GM23338 (cell line): ENCODE results near the gene RPP21. TPM values are rescaled to one million over a fixed set of nuclear protein-coding genes. Genes with fewer than 3 reads are reported as not detected.

Experiments
- ATAC-seq: fragments of 200-7000 bp; cut with Tn5 transposase; 3 replicates; pipeline ENCODE4 v1.9.1; 2020
- DNase-seq: peaks from one replicate; pipeline ENCODE4 v3.0.0-alpha.2; 2015; ENCODE audit warnings: low spot score
- H2AFZ ChIP-seq: fragments of 200-600 bp; sonication (generic); 2 replicates; pipeline ENCODE4 v1.8.0; 2016; ENCODE audit warnings: antibody characterized with exemption, mild to moderate bottlenecking, moderate library complexity
- H3F3A ChIP-seq: fragments of 200-600 bp; sonication (generic); replicated peaks from 2 replicates; pipeline ENCODE4 v1.8.0; 2017; ENCODE audit warnings: antibody characterized with exemption, mixed run types, low read depth
- H3K27ac ChIP-seq: fragments of 200-600 bp; sonication (generic); 2 replicates; pipeline ENCODE4 v1.6.1; 2016; ENCODE audit warnings: low read depth
- H3K27me3 ChIP-seq: fragments of 200-600 bp; sonication (generic); 2 replicates; pipeline ENCODE4 v1.8.0; 2016; ENCODE audit warnings: mild to moderate bottlenecking, mixed run types, moderate library complexity; ENCODE audit not compliant: insufficient read depth
- H3K36me3 ChIP-seq: fragments of 200-600 bp; sonication (generic); 2 replicates; pipeline ENCODE4 v1.8.0; 2016; ENCODE audit warnings: mild to moderate bottlenecking; ENCODE audit not compliant: insufficient read depth
- H3K4me1 ChIP-seq: fragments of 200-600 bp; sonication (generic); 2 replicates; pipeline ENCODE4 v1.8.0; 2016; ENCODE audit warnings: mild to moderate bottlenecking, moderate library complexity; ENCODE audit not compliant: insufficient read depth
- H3K4me2 ChIP-seq: fragments of 200-600 bp; sonication (generic); 2 replicates; pipeline ENCODE4 v1.7.1; 2017; ENCODE audit warnings: mixed run types
- H3K4me3 ChIP-seq: fragments of 200-600 bp; sonication (generic); 2 replicates; pipeline ENCODE4 v1.6.1; 2016; ENCODE audit warnings: mixed run types
- H3K79me2 ChIP-seq: fragments of 200-600 bp; sonication (generic); replicated peaks from 2 replicates; pipeline ENCODE4 v1.8.0; 2017; ENCODE audit warnings: mild to moderate bottlenecking; ENCODE audit not compliant: insufficient read depth
- H3K9me2 ChIP-seq: fragments of 200-600 bp; sonication (generic); 2 replicates; pipeline ENCODE4 v1.8.0; 2017; ENCODE audit not compliant: insufficient read depth
- H4K20me1 ChIP-seq: fragments of 200-600 bp; sonication (generic); replicated peaks from 2 replicates; pipeline ENCODE4 v1.8.0; 2017; ENCODE audit warnings: mild to moderate bottlenecking; ENCODE audit not compliant: insufficient read depth
- H3K27ac Mint-ChIP-seq: 2 replicates; pipeline ENCODE4 v1.8.0; 2020; ENCODE audit warnings: inconsistent platforms, mild to moderate bottlenecking, moderate library complexity, mixed read lengths
- H3K27me3 Mint-ChIP-seq: 3 replicates; pipeline ENCODE4 v1.8.0; 2022; ENCODE audit warnings: low read depth, mild to moderate bottlenecking, moderate library complexity, mixed read lengths, inconsistent platforms; ENCODE audit not compliant: insufficient read depth, poor library complexity
- H3K36me3 Mint-ChIP-seq: 3 replicates; pipeline ENCODE4 v1.8.0; 2021; ENCODE audit warnings: low read depth, mild to moderate bottlenecking, inconsistent platforms, moderate library complexity, mixed read lengths
- H3K4me1 Mint-ChIP-seq: 3 replicates; pipeline ENCODE4 v1.8.0; 2020; ENCODE audit warnings: mild to moderate bottlenecking, inconsistent platforms, mixed read lengths
- H3K4me3 Mint-ChIP-seq: 3 replicates; pipeline ENCODE4 v1.8.0; 2021; ENCODE audit warnings: moderate library complexity, mild to moderate bottlenecking, inconsistent platforms, mixed read lengths
- H3K9me3 Mint-ChIP-seq: 3 replicates; pipeline ENCODE4 v1.8.0; 2020; ENCODE audit warnings: moderate library complexity, mild to moderate bottlenecking, inconsistent platforms, mixed read lengths
- CREB1 ChIP-seq: fragments of 250-450 bp; sonication (Bioruptor Pico); IDR thresholded peaks from 2 replicates; pipeline ENCODE4 v1.5.0; 2020; ENCODE audit warnings: low read depth, mild to moderate bottlenecking, moderate library complexity
- CTCF ChIP-seq, 2 experiments: fragments of 200-600 bp in 1 of 2; sonication (generic) in 1 of 2; conservative IDR thresholded peaks; 2 replicates each; pipeline versions ENCODE4 v1.5.1 to v1.6.1; 2016 to 2017; ENCODE audit warnings: antibody characterized with exemption in 2 of 2, low read depth in 2 of 2, mild to moderate bottlenecking in 2 of 2, moderate library complexity in 1 of 2
- ETS1 ChIP-seq: IDR thresholded peaks from 2 replicates; pipeline ENCODE4 v1.6.1; 2016; ENCODE audit warnings: antibody characterized with exemption
- EZH2 ChIP-seq: fragments of 200-600 bp; sonication (generic); IDR thresholded peaks from one replicate; pipeline ENCODE4 v1.8.0; 2017; ENCODE audit warnings: antibody characterized with exemption, mild to moderate bottlenecking, low read depth; ENCODE audit not compliant: unreplicated experiment
- EZH2phosphoT487 ChIP-seq: fragments of 200-600 bp; sonication (generic); IDR thresholded peaks from one replicate; pipeline ENCODE4 v1.8.1; 2018; ENCODE audit warnings: antibody characterized with exemption; ENCODE audit not compliant: unreplicated experiment
- JUNB ChIP-seq: IDR thresholded peaks from one replicate; pipeline ENCODE4 v1.6.1; 2016; ENCODE audit warnings: antibody characterized with exemption; ENCODE audit not compliant: unreplicated experiment
- NANOG ChIP-seq: IDR thresholded peaks from 2 replicates; pipeline ENCODE4 v1.6.1; 2016; ENCODE audit warnings: antibody characterized with exemption, borderline replicate concordance
- POLR2AphosphoS5 ChIP-seq: IDR thresholded peaks from 2 replicates; pipeline ENCODE4 v1.6.1; 2016; ENCODE audit warnings: antibody characterized with exemption, low read depth
- STAT1 ChIP-seq: IDR thresholded peaks from one replicate; pipeline ENCODE4 v1.6.1; 2016; ENCODE audit warnings: antibody characterized with exemption; ENCODE audit not compliant: unreplicated experiment
- ZNF114 ChIP-seq: fragments of 250-450 bp; sonication (Bioruptor Pico); IDR thresholded peaks from 2 replicates; pipeline ENCODE4 v1.5.0; 2020; ENCODE audit warnings: mild to moderate bottlenecking, moderate library complexity
- ZNF331 ChIP-seq: fragments of 250-450 bp; sonication (Bioruptor Pico); IDR thresholded peaks from 2 replicates; pipeline ENCODE4 v1.5.0; 2020; ENCODE audit warnings: low read depth, mild to moderate bottlenecking, moderate library complexity
- ZNF462 ChIP-seq: fragments of 250-450 bp; sonication (Bioruptor Pico); IDR thresholded peaks from 2 replicates; pipeline ENCODE4 v1.5.0; 2020; ENCODE audit warnings: mild to moderate bottlenecking, moderate library complexity
- polyA plus RNA-seq: library from polyadenylated mRNA; unstranded; fragments of >200 nt; fragmentation: Nextera tagmentation; extraction: Ambion mirVana; gene quantifications from 2 replicates; pipeline ENCODE4 v1.2.1, GENCODE V29; 2016
- total RNA-seq: library from RNA; depleted of rRNA; stranded (reverse); fragments of >200 nt; shearing (Covaris generic); gene quantifications from 2 replicates; pipeline ENCODE4 v1.2.3, GENCODE V29; 2014

RPP21 gene
- total and polyA plus RNA-seq, 2 experiments from 2014 or later: 63.7 to 161 TPM

DNA sequence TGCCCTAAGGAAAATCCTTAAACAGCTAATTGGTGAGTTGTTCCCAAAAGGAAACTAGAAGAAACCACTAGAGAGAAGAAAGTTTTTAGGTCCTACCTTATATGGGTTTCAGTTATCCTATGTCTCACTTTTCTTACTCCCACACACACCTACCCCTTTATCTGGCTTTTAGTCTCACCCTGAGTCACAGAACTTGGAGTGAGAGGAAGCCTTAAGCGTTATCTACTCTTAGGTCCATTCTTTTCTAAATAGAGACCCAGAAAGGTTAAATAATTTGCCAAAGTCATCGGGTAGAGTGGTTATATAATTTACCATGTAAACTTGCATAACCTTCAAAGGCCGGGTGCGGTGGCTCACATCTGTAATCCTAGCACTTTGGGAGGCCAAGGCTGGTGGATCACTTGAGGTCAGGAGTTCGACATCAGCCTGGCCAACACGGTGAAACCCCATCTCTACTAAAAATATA lies 4.3 kb upstream of the RPP21 start:
- no peak overlapping the region for H3K4me3 Mint-ChIP-seq
- DNase-seq: no peak

More for the DNA sequence above, 4.3 kb upstream of the RPP21 start:
- Histone ChIP-seq H3F3A (no peaks in the 10 kb centered on the region), H3K36me3 (peaks cover 20% of the 10 kb centered on the region), H2AFZ (no peak overlapping the region), H3K27ac (no peak overlapping the region), H4K20me1 (peaks cover 8% of the 10 kb centered on the region; the same call in 1 of the 2 replicates), H3K27me3 (no peaks in the 10 kb centered on the region), H3K4me2 (no peak overlapping the region), H3K4me3 (no peak overlapping the region), H3K79me2 (no peaks in the 10 kb centered on the region), H3K9me2 (no peaks in the 10 kb centered on the region), H3K4me1 (no peaks in the 10 kb centered on the region)
- no peak for ATAC-seq
- TF ChIP-seq EZH2 (no peak), NANOG (no peak), ZNF462 (CRISPR knock-in tag) (no peak), JUNB (no peak), POLR2AphosphoS5 (no peak), ZNF331 (CRISPR knock-in tag) (no peak), ETS1 (no peak), ZNF114 (no peak), STAT1 (no peak), EZH2phosphoT487 (no peak), CREB1 (CRISPR knock-in tag) (no peak), CTCF (conservative IDR thresholded peaks at IDR 0.05; ENCODE audit: low read depth in 2 of 2) (no peak)
- Mint-ChIP-seq H3K9me3 (no peaks in the 10 kb centered on the region), H3K4me1 (peaks cover 1% of the 10 kb centered on the region), H3K27ac (no peak overlapping the region), H3K27me3 (peaks cover 2% of the 10 kb centered on the region), H3K36me3 (peaks cover 45% of the 10 kb centered on the region)
